D341Med (cell line): ENCODE data around the gene PCDHGB7.
"Not testable (repeated sequence)": the region's sequence is repeated elsewhere in the genome, so short reads cannot be mapped to it uniquely, and the experiment has no call there.

Experiments
- DNase-seq: peaks from one replicate; pipeline ENCODE4 v3.0.0; 2012; ENCODE audit warnings: low spot score

The PCDHGB7 gene

DNA sequence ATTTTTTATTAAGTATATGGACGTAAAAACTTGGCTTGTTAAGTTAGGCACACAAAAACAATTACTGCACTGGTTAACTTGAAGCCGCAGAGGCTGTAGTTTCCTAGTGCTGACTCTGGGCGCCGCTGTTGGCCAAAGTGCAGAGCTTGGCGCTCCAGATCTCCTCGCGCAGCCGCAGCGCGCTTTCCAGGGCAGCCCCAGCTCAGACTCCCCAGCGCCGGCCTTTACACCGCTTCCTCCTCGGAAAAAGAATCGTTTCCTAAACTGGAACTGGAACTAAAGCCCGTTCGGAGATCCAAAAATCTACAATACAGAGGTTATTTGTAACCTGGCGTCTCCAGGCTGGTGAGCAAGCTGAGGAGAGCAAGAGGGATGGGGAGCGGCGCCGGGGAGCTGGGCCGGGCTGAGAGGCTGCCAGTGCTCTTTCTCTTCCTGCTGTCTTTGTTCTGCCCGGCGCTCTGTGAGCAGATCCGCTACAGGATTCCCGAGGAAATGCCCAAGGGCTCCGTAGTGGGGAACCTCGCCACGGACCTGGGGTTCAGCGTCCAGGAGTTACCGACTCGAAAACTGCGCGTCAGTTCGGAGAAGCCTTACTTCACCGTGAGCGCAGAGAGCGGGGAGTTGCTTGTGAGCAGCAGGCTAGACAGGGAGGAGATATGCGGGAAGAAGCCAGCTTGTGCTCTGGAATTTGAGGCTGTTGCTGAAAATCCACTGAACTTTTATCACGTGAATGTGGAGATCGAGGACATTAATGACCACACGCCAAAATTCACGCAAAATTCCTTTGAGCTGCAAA, 19.5 kb upstream of the PCDHGB7 start, which contains the start of gene PCDHGB5:
Gene PCDHGB5, plus strand, starts transcription at position 192 of the 796 bp plus-strand sequence. Its CDS starts 181 bp downstream, at position 373.
- DNase-seq, result not testable (repeated sequence)

DNA sequence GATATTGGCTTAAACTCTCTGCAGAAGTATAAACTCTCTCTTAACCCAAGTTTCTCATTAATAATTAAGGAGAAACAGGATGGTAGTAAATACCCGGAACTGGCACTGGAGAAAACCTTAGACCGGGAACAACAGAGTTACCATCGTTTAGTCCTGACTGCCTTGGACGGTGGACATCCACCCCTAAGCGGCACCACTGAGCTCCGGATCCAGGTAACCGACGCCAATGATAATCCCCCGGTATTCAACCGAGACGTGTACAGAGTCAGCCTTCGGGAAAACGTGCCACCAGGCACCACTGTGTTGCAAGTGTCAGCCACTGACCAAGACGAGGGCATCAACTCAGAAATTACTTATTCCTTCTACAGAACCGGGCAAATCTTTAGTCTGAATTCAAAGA, 18.9 kb upstream of the PCDHGB7 start:
- no peak for DNase-seq

DNA sequence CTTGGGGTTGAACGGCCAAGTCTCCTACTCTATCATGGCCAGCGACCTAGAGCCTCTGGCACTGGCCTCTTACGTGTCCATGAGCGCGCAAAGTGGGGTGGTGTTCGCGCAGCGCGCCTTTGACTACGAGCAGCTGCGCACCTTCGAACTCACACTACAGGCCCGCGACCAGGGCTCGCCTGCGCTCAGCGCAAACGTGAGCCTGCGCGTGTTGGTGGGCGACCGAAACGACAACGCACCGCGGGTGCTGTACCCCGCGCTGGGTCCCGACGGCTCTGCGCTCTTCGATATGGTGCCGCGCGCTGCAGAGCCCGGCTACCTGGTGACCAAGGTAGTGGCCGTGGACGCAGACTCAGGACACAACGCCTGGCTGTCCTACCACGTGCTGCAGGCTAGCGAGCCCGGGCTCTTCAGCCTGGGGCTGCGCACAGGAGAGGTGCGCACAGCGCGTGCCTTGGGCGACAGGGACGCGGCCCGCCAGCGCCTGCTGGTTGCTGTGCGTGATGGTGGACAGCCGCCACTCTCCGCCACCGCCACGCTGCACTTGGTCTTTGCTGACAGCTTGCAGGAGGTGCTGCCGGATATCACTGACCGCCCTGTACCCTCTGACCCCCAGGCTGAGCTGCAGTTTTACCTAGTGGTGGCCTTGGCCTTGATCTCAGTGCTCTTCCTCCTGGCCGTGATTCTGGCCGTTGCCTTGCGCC, 17.8 kb upstream of the PCDHGB7 start:
- no peak for DNase-seq

DNA sequence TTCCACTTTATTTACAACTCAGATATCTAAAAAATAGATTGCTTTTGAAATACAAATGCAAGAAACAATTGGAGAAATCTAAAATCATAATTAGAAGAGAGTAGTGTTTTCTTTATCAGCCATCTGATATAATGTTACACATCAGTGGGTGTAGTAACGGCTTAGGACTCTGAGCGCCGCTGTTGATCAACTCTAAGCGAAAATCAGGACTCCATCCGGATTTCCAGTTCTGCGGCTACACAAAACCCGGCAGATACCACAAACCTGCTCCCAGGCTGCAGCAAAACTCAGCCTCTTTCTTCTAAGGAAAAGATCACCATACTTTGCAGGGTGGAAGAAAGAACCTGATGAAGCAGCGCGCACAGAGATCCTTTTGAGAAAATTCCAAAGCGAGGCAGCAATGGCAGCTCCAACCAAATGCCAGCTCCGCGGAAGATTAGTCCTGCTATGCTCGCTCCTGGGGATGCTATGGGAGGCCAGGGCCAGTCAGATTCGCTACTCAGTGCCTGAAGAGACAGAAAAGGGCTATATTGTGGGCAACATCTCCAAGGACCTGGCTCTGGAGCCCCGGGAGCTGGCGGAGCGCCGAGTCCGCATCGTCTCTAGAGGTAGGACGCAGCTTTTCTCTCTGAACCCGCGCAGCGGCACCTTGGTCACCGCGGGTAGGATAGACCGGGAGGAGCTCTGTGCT, 14.8 kb upstream of the PCDHGB7 start, which contains the start of gene PCDHGA9:
Gene PCDHGA9, plus strand, starts transcription at position 226 of the 691 bp plus-strand sequence. Its CDS starts 175 bp downstream, at position 401.
- DNase-seq, result peak; percentile 56

DNA sequence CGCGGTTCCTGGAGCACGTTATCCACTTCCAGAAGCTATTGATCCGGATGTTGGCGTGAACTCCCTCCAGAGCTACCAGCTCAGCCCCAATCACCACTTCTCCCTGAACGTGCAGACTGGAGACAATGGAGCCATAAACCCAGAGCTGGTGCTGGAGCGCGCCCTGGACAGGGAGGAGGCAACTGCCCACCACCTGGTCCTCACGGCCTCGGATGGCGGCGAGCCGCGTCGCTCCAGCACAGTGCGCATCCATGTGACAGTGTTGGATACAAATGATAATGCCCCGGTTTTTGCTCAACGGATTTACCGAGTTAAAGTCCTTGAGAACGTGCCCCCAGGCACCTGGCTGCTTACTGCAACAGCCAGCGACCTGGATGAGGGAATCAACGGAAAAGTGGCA, 14.1 kb upstream of the PCDHGB7 start:
- no peak for DNase-seq

DNA sequence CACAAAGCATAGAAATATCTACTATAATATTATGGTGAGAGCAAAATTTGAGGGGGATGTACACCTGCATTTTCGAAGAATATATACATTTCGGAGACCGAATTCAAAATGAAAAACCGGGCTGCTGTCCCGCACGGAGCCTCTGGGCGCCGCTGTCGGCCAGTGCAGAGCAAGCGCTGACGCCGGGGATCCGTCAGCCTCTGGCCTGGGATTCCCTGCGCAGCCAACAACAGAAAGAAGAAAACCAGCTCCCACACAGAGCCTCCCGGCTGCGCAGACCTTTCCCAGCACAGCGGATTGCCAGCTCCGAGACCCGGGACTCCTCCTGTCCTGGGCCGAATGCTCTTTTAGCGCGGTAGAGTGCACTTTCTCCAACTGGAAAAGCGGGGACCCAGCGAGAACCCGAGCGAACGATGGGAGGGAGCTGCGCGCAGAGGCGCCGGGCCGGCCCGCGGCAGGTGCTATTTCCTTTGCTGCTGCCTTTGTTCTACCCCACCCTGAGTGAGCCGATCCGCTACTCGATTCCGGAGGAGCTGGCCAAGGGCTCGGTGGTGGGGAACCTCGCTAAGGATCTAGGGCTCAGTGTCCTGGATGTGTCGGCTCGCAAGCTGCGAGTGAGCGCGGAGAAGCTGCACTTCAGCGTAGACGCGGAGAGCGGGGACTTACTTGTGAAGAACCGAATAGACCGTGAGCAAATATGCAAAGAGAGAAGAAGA, 9.5 kb upstream of the PCDHGB7 start, which contains the start of gene PCDHGB6:
Gene PCDHGB6, plus strand, starts transcription at position 232 of the 716 bp plus-strand sequence. Its CDS starts 182 bp downstream, at position 414.
- not testable (repeated sequence) for DNase-seq

DNA sequence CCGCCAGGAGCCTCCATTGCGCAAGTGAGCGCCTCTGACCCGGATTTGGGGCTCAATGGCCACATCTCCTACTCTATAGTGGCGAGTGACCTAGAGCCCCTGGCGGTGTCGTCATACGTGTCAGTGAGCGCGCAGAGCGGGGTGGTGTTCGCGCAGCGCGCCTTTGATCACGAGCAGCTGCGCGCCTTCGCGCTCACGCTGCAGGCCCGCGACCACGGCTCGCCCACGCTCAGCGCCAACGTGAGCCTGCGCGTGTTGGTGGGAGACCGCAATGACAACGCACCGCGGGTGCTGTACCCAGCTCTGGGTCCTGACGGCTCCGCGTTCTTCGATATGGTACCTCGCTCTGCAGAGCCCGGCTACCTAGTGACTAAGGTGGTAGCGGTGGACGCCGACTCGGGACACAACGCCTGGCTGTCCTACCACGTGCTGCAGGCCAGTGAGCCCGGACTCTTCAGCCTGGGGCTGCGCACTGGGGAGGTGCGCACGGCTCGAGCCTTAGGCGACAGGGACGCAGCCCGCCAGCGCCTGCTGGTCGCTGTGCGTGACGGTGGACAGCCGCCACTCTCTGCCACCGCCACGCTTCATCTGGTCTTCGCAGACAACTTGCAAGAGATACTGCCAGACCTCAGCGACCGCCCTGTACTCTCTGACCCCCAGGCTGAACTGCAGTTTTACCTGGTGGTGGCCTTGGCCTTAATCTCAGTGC, 7.7 kb upstream of the PCDHGB7 start:
- DNase-seq, result no peak

DNA sequence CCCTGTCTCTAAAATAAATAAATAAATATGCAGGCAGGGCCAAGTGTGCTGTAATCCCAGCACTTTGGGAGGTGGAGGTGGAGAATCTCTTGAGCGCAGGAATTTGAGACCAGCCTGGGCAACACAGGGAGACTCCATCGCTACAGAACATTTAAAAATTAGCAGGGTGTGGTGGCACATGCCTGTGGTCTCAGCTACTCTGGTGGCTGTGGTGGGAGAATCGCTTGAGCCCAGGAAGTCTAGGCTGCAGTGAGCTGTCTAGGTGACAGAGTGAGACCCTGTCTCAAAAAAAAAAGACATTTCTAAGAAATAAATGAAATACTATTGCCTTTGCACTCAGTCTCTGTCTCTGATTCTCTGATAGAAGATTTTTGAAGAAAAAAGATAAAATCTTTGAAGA, 5.9 kb upstream of the PCDHGB7 start:
- no peak for DNase-seq

DNA sequence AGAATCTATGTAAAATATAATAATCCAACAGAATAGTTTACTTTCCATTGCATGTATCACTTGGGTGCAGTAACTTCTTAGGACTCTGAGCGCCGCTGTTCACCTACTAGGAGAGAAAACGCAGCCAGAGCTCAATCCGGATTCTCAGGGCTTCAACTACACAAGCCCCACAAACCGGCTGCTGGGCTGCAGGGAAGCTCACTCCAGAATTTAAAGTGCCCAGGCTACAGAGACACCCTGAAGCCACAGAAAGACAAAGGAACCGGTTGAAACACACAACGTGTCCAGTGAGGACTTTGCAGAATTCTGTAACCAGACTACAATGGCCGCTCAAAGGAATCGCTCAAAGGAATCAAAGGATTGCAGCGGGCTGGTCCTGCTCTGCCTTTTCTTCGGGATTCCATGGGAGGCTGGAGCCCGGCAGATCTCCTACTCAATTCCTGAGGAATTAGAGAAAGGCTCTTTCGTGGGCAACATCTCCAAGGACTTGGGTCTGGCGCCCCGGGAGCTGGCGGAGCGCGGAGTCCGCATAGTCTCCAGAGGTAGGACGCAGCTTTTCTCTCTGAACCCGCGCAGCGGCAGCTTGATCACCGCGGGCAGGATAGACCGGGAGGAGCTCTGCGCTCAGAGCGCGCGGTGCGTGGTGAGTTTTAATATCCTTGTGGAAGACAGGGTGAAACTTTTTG, 4.5 kb upstream of the PCDHGB7 start, which contains the start of gene PCDHGA10:
Gene PCDHGA10, plus strand, starts transcription at position 134 of the 686 bp plus-strand sequence. Its CDS starts 189 bp downstream, at position 323.
- no peak for DNase-seq

DNA sequence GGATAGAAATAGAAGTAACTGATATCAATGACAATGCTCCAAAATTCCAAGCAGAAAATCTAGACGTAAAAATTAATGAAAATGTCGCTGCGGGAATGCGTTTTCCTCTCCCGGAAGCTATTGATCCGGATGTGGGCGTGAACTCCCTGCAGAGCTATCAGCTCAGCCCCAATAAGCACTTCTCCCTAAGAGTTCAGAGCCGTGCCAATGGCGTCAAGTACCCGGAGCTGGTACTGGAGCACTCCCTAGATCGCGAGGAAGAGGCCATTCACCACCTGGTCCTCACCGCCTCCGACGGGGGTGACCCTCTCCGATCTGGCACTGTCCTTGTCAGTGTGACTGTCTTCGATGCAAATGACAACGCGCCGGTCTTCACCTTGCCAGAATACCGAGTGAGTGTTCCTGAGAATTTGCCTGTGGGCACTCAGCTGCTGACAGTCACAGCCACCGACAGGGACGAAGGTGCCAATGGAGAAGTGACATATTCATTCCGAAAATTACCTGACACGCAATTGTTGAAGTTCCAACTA, 3.9 kb upstream of the PCDHGB7 start:
- DNase-seq, result no peak

DNA sequence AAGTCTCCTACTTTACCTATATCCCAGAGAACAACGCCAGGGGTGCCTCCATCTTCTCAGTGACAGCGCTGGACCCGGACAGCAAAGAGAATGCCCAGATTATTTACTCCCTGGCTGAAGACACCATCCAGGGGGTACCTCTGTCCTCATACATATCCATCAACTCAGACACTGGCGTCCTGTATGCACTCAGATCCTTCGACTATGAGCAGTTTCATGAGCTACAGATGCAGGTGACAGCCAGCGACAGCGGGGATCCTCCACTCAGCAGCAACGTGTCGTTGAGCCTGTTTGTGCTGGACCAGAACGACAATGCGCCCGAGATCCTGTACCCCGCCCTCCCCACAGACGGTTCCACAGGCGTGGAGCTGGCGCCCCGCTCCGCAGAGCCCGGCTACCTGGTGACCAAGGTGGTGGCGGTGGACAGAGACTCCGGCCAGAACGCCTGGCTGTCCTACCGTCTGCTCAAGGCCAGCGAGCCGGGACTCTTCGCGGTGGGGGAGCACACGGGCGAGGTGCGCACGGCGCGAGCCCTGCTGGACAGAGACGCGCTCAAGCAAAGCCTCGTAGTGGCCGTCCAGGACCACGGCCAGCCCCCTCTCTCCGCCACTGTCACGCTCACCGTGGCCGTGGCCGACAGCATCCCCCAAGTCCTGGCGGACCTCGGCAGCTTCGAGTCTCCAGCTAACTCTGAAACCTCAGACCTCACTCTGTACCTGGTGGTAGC, 2.8 kb upstream of the PCDHGB7 start:
- not testable (repeated sequence) for DNase-seq

DNA sequence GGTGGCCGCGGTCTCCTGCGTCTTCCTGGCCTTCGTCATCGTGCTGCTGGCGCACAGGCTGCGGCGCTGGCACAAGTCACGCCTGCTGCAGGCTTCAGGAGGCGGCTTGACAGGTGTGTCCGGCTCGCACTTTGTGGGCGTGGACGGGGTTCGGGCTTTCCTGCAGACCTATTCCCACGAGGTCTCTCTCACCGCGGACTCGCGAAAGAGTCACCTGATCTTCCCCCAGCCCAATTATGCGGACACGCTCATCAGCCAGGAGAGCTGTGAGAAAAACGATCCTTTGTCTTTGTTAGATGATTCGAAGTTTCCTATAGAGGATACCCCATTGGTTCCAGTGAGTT, 2.2 kb upstream of the PCDHGB7 start:
- not testable (repeated sequence) for DNase-seq

DNA sequence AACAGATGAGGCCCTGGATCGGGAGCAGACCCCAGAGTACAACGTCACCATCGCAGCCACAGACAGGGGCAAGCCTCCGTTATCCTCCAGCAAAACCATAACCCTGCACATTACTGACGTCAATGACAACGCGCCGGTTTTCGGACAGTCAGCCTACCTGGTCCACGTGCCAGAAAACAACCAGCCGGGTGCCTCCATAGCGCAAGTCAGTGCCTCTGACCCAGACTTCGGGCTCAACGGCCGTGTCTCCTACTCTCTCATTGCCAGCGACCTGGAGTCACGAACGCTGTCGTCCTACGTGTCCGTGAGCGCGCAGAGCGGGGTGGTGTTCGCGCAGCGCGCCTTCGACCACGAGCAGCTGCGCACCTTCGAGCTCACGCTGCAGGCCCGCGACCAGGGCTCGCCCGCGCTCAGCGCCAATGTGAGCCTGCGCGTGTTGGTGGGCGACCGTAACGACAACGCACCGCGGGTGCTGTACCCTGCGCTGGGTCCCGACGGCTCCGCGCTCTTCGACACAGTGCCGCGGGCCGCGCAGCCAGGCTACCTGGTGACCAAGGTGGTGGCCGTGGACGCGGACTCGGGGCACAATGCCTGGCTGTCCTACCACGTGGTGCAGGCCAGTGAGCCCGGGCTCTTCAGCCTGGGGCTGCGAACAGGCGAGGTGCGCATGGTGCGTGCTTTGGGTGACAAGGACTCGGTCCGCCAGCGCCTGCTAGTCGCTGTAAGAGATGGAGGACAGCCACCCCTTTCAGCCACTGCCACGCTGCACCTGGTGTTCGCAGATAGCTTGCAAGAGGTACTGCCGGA, 1.8 kb downstream of the PCDHGB7 start:
- DNase-seq, result no peak

DNA sequence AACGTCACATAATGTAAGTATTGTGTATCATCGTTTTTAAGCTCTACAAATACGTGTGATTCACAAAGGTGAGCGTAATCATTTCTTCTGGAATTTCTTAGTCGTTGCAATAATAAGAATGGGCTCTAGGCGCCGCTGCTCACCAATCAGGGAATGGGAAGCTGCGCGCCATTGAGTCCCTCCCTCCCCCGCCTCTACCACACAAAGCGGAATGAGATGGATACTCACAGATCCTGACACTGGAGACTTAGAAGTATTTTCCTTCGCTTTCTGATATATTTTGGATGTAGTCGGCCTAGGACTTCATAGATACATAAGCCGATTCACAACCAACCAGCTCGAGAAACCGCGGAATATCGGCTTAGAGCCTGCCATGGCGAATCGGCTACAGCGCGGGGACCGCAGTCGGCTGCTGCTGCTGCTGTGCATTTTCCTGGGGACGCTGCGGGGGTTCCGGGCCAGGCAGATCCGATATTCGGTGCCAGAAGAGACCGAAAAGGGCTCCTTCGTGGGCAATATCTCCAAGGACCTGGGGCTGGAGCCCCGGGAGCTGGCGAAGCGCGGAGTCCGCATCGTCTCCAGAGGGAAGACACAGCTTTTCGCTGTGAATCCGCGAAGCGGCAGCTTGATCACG, 3.5 kb downstream of the PCDHGB7 start, which contains the start of gene PCDHGA11:
Gene PCDHGA11, plus strand, starts transcription at position 197 of the 634 bp plus-strand sequence. Its CDS starts 177 bp downstream, at position 374.
- DNase-seq, result no peak

DNA sequence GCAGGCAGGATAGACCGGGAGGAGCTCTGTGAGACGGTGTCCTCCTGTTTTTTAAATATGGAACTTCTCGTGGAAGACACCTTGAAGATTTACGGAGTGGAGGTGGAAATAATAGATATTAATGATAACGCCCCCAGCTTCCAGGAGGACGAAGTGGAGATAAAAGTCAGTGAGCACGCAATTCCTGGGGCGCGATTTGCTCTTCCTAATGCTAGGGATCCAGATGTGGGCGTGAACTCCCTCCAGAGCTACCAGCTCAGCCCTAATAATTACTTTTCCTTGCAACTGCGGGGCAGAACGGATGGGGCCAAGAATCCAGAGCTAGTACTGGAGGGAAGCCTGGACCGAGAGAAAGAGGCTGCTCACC, 4.0 kb downstream of the PCDHGB7 start:
- DNase-seq, result no peak

DNA sequence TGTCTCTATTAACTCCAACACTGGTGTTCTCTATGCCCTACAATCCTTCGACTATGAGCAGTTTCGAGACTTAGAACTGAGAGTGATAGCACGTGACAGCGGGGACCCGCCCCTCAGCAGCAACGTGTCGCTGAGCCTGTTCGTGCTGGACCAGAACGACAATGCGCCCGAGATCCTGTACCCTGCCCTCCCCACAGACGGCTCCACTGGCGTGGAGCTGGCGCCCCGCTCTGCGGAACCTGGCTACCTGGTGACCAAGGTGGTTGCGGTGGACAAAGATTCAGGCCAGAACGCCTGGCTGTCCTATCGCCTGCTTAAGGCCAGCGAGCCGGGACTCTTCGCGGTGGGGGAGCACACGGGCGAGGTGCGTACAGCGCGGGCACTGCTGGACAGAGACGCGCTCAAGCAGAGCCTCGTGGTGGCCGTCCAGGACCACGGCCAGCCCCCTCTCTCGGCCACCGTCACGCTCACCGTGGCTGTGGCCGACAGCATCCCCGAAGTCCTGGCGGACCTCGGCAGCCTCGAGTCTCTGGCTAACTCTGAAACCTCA, 5.3 kb downstream of the PCDHGB7 start:
- DNase-seq, result no peak

DNA sequence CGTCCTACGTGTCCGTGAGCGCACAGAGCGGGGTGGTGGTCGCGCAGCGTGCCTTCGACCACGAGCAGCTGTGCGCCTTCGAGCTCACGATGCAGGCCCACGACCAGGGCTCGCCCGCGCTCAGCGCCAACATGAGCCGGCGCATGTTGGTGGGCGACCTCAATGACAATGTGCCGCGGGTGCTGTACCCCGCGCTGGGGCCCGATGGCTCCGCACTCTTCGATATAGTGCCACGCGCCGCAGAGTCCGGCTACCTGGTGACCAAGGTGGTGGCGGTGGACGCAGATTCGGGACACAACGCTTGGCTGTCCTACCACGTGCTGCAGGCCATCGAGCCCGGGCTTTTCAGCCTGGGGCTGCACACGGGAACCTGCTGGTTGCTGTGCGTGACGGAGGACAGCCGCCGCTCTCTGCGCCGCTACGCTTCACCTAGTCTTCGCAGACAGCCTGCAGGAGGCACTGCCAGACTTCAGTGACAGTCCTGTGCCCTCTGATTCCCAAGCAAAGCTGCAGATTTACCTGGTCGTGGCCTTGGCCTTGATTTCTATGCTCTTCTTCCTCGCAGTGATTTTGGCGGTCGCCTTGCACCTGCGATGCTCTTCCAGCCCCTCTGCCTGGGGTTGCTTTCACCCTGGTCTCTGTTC, 10.4 kb downstream of the PCDHGB7 start:
- DNase-seq, result no peak
